Ascending aorta (tissue), 2 donors: ENCODE data around the gene TMEM106C. TPM values are rescaled to one million over a fixed set of nuclear protein-coding genes. Genes with fewer than 3 reads are reported as not detected.

Source experiments
- DNase-seq, 2 donors: peaks; one replicate each; pipeline ENCODE4 v3.0.0-alpha.2; 2019; ENCODE audit warnings: low spot score in 2 of 2
- H3K27ac ChIP-seq, 2 donors: fragments of 200-600 bp; sonication (generic); one replicate each; pipeline ENCODE4 v1.5.1; 2016 to 2017; ENCODE audit warnings: mild to moderate bottlenecking in 1 of 2
- H3K27me3 ChIP-seq: fragments of 200-600 bp; sonication (generic); one replicate; pipeline ENCODE4 v1.5.1; 2017
- H3K36me3 ChIP-seq, 2 donors: fragments of 200-600 bp; sonication (generic); one replicate each; pipeline ENCODE4 v1.5.1; 2016
- H3K4me1 ChIP-seq, 2 donors: fragments of 200-600 bp; sonication (generic); one replicate each; pipeline ENCODE4 v1.5.1; 2016 to 2017; ENCODE audit warnings: mild to moderate bottlenecking in 1 of 2
- H3K4me3 ChIP-seq, 2 donors: fragments of 200-600 bp; sonication (generic); one replicate each; pipeline ENCODE4 v1.5.1; 2016 to 2017; ENCODE audit warnings: mild to moderate bottlenecking in 1 of 2
- H3K9me3 ChIP-seq, 2 donors: fragments of 200-600 bp; sonication (generic); one replicate each; pipeline ENCODE4 v1.5.1; 2016
- CTCF ChIP-seq, 3 experiments: fragments of 200-600 bp in 2 of 3; fragments of 450-650 bp in 1 of 3; sonication (generic) in 2 of 3; IDR thresholded peaks; one replicate each; pipeline ENCODE4 v1.5.1; 2016 to 2019; ENCODE audit warnings: antibody characterized with exemption in 3 of 3, mild to moderate bottlenecking in 1 of 3, moderate library complexity in 1 of 3
- intact Hi-C: fragments of 100-400 bp; cut with DNase I; formaldehyde crosslinking; loops from one replicate; pipeline ENCODE4 v1.15.1; 2023
- total RNA-seq: library from RNA; depleted of rRNA; stranded (reverse); fragments of >200 nt; gene quantifications from one replicate; pipeline ENCODE4 v1.1.0, GENCODE V29; 2016

Gene TMEM106C
- total RNA-seq, 1 donor from 2014 or later = 120 TPM

GRCh38 chr12:47977772-47978597, 14.6 kb downstream of the TMEM106C start:
- intact Hi-C loops = no loop called here
- no peaks in the 10 kb centered on the region for H3K4me1 ChIP-seq
- no peak for DNase-seq
- no peak overlapping the region for H3K4me3 ChIP-seq
- no peaks in the 10 kb centered on the region for H3K36me3 ChIP-seq
- H3K27ac ChIP-seq = no peak overlapping the region
- no peaks in the 10 kb centered on the region for H3K9me3 ChIP-seq
- TF ChIP-seq CTCF (IDR thresholded peaks at IDR 0.05) = no peak
- H3K27me3 ChIP-seq = no peaks in the 10 kb centered on the region

DNA sequence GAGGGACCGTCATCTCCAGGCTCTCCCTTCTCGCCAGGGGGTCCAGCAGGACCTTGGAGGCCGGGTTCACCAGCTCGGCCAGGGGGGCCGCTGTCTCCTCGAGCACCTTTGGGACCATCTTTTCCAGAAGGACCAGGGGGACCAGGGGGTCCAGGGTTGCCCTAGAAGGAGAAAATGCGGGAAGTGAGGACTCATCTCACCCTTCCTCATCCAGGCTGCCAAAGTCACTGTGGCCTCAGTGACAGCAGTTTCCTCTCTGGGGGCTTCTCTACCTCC, 15.1 kb downstream of the TMEM106C start:
- no peak overlapping the region for H3K27ac ChIP-seq
- intact Hi-C loops = no loop called here
- no peak overlapping the region for H3K4me3 ChIP-seq
- TF ChIP-seq CTCF (IDR thresholded peaks at IDR 0.05) = no peak
- no peaks in the 10 kb centered on the region for H3K4me1 ChIP-seq
- no peak for DNase-seq
- no peaks in the 10 kb centered on the region for H3K36me3 ChIP-seq
- H3K27me3 ChIP-seq = no peaks in the 10 kb centered on the region
- no peaks in the 10 kb centered on the region for H3K9me3 ChIP-seq

DNA sequence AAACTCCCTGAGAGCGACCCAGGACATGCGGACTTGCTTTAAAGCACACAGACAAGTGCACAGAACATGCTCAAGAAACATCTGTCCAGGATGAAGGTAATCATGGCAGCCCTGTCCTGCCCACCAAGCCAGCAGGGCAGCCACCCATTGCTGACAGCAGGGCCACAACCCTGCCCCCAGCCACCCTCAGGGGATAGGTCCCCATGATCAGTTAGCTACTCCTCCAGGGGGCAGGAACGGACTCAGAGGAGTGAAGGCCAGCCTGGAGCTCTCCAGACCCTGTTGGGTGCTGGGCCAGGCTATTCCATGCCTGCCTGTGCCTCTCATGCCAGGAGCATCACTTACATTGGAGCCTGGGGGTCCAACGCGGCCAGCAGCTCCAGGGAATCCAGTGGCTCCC, 15.8 kb downstream of the TMEM106C start:
- Histone ChIP-seq H3K4me1 (no peaks in the 10 kb centered on the region), H3K27ac (no peak overlapping the region), H3K27me3 (no peaks in the 10 kb centered on the region), H3K4me3 (no peak overlapping the region), H3K36me3 (no peaks in the 10 kb centered on the region), H3K9me3 (no peaks in the 10 kb centered on the region)
- intact Hi-C loops = no loop called here
- DNase-seq = no peak
- TF ChIP-seq CTCF (IDR thresholded peaks at IDR 0.05) = no peak

GRCh38 chr12:47979686-47980085, 16.3 kb downstream of the TMEM106C start:
- no peaks in the 10 kb centered on the region for H3K9me3 ChIP-seq
- H3K36me3 ChIP-seq = no peaks in the 10 kb centered on the region
- no peak overlapping the region for H3K27ac ChIP-seq
- H3K4me1 ChIP-seq = no peaks in the 10 kb centered on the region
- no peaks in the 10 kb centered on the region for H3K27me3 ChIP-seq
- DNase-seq = no peak
- H3K4me3 ChIP-seq = no peak overlapping the region
- no peak for TF ChIP-seq CTCF (IDR thresholded peaks at IDR 0.05)
- intact Hi-C loops = no loop called here

DNA sequence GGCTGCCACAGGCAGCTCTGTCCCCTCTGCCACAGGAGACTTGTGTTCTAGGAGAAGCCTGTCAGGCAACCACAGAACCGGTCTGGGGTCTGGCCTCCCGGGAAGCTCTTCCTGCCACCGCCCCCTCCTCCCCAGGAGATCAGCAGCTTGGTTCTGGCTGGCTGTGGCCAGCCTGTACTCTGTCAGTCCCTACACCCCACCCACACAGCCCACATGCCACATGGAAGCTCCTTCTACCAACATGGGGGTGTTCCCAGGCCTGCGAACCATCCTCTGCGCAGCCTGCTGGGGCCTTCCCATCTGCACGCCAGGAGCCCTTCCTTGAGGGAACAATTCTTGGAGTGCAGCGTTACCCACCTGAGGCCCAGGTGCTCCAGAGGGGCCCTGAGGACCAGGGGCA, 16.8 kb downstream of the TMEM106C start:
- intact Hi-C loops = no loop called here
- DNase-seq = no peak
- no peaks in the 10 kb centered on the region for H3K27me3 ChIP-seq
- no peak overlapping the region for H3K27ac ChIP-seq
- H3K4me3 ChIP-seq = no peak overlapping the region
- no peaks in the 10 kb centered on the region for H3K4me1 ChIP-seq
- no peaks in the 10 kb centered on the region for H3K9me3 ChIP-seq
- no peaks in the 10 kb centered on the region for H3K36me3 ChIP-seq
- TF ChIP-seq CTCF (IDR thresholded peaks at IDR 0.05) = no peak
